Lung microvascular endothelial cell (primary cell): ENCODE results near the gene MAPK9. TPM values are rescaled to one million over a fixed set of nuclear protein-coding genes. Genes with fewer than 3 reads are reported as not detected.
"Not testable (repeated sequence)": the region's sequence is repeated elsewhere in the genome, so short reads cannot be mapped to it uniquely, and the experiment has no call there.

Experiments
- DNase-seq, 2 donors: peaks; one replicate each; pipeline versions ENCODE4 v3.0.0 to v3.0.0-alpha.2; 2010; ENCODE audit warnings: low read depth in 2 of 2
- total RNA-seq: library from RNA; depleted of rRNA; stranded (reverse); fragments of >200 nt; gene quantifications from 2 replicates; pipeline ENCODE4 v1.2.1, GENCODE V29; 2014

The MAPK9 gene
- total RNA-seq, 1 donor from 2014 or later = 23.0 TPM

DNA sequence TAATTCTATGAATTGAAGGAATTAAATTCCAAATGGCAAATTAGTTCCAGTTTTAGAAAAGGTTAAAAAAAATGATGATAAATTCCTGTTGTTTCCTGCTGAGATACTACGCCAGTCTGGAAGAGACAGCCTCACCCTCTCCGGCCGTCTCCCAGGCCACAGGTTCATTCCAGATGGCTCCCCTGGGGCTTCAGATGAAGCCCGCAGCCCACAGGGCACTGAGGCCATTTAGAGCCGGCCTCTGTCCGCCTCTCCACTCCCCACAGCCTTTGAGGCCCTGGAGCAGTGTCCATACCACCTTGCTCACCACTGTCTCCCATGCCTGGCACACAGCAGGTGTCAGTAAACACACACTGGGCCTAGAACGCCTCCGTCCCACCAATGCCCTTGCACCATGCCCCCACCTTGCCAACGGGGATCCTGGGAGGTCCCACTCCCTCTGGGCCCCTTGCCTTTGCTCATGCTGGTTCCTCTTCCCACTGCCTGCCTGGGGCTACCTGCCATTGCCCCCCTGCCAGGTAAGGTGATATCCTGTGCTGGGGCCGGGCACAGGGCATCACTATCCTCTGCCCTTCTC is 35.2 kb upstream of the MAPK9 start:
- DNase-seq = no peak

- no peak for DNase-seq
These were observed 32.7 kb upstream of the MAPK9 start for GRCh38 chr5:180324601-180324950.

DNA sequence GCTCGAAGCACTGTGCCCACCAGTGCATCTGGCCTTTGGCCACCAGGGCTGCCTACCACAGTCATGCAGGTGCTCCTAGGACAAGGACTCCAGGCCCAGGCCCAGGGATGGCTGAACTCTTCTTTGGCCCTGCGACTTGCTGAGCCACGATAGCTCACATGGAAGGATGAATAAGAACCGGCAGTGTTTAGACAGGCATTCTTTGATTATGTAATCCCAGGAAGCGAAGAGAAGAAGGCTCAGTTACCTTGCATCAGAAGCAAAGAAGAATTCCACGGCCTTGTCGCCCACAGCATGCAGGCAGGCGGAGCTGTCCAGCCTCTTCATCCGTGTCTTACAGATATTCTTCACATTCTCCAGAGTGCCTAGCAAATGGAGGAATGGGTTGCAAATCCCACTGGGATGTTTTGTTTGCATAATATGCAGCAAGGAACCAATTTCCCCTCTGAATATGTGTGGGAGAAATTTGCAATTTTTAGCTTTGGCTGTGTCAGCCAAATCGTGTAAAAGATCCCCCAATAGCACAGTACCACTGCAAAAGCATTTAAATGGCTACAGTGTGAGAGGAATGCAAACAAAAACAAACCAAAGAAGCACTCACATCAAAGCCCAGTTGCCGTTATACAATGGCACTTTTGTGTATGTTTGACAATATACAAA is 32.2 kb upstream of the MAPK9 start:
- peak in 1 of 2 donors; percentile 50 for DNase-seq

- DNase-seq = no peak
These were observed 31.3 kb upstream of the MAPK9 start for GRCh38 chr5:180323160-180323559.

- no peak for DNase-seq
These were observed 26.7 kb upstream of the MAPK9 start for GRCh38 chr5:180318456-180319089.

DNA sequence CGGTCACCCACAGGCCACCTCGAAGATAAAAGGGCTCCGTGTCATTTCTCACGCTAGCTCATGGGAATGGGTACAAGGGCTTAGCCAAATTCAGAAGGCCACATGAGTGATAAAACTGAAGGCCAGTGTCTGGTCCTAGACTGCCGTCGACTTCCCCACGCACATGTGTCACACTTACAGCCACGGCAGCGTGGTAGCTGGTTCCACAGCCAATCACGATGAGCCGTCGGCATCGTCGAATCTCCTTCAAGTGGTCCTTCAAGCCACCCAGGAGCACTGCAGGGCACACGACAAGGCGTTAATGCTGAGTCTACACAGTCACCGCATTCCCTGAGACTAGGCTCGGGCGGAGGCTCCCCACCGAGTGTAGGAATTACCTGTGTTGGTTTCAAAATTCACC is 24.7 kb upstream of the MAPK9 start:
- no peak for DNase-seq

DNA sequence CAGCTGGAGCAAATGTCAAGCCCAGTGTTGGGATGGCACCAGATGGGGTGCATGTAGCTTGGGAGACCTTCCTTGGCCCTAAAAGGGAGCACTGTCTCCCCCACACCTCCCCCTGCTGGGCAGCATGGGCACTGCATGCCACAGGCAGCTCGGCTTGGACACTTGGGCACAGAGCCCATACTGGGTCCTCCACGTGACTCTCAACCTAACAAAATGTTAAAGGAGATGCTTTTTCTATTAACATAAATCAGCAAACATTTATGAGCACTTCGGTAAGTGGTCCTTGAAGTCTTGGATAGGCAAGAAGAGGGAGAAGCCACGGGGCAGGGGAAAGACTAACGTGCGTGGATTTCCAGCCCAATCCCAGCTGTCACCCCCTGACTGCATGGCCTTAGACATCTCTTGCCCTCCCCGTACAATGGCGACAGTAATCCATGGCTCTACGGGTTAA is 23.9 kb upstream of the MAPK9 start:
- peak; percentile 59 to 67 for DNase-seq

DNA sequence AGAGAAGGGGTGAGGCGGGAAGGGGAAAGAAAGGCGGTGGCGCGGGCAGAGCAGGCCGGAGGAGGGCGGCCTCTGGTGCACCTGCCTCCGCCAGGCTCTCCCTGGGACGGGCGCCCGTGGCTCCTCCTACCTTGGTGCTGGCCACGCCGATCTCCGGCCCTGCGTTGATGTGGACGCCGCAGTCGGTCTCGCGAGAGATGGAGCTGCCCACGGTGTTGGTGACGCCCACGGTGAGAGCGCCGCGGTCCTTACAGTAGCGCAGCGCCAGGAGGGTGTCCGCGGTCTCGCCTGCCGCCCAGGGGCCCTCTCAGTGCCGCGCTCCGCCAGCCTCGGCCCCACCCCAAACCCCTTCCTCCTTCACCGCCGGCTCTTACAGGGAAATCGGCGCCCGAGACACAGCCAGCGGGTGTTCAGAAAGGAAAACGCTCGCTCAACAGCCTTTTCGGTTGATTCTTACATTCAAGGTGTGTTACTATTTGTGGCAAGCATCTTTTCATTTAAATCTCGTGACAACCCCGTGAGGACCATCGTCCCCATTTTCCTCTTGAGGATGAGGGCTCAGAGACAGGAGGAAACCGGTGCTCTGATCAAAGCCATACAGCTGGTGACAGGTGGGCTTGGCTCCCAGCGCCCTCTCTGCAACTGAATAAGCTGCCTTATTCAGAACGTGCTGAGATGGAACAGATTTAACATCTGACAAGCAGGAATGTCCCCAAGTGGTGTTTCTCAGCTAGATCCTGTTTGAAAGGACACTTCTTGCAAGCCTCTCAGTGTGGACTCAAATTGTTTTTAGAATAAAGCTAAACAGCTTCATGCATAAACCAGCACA is 22.0 kb upstream of the MAPK9 start:
- peak in 1 of 2 donors; percentile 92 for DNase-seq

- DNase-seq = no peak
These were observed 19.3 kb upstream of the MAPK9 start for GRCh38 chr5:180311216-180311615.

DNA sequence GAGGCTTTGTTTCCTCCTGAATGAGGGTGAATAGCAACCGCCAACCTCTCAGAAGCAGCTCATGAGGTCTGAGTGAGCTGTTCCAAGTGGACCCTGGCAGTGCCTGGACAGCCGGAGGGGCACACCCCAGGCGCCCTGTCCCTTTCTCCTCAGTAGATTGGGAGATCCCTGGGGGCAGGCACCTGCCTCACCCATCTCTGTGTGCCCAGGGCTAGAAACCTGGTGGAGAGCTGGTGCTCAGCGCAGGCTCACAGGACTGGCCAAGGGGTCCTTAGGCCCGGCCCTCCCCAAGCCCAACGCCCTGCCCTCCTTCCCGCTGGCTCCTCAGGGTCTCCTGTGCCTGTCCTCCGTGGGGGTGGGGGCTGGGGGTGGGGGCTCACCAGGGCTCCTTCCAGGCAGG is 14.9 kb upstream of the MAPK9 start:
- DNase-seq = no peak

GRCh38 chr5:180305481-180305880 is 13.6 kb upstream of the MAPK9 start:
- no peak for DNase-seq

DNA sequence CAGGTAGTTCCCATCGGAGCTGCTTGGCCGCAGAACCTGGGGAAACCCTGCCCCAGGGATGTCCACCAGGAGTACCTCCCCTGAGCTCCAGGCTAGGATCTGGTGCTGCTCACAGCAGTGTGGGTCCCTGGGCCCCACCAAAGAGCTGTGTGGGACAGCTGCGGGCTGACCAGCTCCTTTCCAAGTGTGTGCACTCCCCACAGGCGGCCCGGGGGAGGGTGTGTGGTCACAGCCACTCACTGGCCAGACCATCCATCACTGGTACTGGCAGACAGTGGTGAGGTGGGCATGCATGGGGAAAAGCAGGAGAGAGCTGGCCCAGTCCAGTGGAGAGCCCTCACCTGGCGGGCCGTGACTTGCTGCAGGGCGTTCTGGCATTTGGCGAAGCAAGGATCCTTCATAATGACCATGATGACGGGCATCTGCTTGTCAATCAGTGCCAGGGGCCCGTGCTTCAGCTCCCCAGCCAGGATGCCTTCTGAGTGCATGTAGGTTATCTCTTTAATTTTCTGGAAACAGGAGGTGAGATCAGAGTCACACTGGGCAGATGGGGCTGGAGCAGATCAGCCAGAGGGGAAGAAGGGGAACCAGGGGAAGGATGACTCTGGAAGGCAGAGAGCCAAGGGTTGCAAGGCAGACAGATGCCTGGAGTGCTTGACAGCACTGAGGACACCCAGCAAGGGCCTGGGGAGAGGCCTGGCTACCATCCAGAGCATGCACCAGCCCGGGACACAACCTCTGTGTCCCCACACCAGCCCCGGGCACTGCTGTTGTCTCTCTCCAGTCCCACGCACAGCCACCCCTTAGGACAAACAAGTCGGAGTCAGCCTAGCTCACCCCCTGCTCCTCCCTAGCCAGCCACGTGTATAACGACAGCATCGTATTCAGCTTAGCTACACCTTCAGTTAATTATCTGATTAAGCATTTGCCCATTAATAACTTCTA is 12.8 kb upstream of the MAPK9 start:
- no peak for DNase-seq

GRCh38 chr5:180304016-180304292 is 12.1 kb upstream of the MAPK9 start:
- DNase-seq = no peak

- DNase-seq = no peak
These were observed 11.5 kb upstream of the MAPK9 start for GRCh38 chr5:180303226-180304015.

- no peak for DNase-seq
These were observed 10.4 kb upstream of the MAPK9 start for GRCh38 chr5:180302256-180302655.

DNA sequence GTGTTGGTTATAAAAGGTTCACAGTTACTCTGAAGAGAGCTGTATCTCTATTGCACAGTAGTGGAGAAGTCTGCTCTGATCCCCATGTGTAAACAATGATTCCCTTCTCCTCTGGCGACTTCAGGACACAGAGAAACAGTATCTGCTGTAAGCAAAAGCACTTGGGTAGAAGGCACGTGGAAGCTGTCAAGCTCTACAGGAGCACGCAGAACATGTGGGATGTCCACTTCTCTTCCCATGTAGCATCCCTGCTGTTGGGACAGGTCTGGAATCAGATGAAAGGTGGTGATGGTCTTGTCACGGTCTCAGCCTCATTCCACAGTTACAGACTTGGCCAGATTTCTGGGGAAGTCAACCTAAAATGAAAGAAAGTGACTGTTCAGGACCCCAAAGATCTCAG is 9.4 kb upstream of the MAPK9 start:
- DNase-seq = no peak

- DNase-seq = no peak
These were observed 7.6 kb upstream of the MAPK9 start for GRCh38 chr5:180299526-180299925.

DNA sequence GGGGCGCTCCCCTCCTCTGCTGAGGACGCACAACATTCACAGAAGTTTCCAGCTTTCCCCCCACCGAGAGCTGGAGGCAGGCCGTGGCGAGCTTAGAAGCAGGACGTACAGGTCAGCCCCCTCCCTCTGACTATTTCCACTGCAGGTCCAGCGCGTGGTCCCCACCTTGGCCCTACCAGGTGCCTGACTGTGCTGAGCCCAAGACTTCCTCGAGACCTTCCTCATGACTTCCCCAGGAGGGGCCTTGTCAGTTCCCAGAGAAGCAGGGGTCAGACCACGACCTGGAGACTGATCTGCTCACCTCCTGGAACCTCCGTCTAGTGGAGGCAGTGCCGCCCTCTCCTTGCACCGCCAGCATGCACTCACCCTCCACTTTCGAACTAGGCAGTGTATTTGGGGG is 7.1 kb upstream of the MAPK9 start:
- not testable (repeated sequence) for DNase-seq

- DNase-seq = no peak
These were observed 5.9 kb upstream of the MAPK9 start for GRCh38 chr5:180297587-180298282.

DNA sequence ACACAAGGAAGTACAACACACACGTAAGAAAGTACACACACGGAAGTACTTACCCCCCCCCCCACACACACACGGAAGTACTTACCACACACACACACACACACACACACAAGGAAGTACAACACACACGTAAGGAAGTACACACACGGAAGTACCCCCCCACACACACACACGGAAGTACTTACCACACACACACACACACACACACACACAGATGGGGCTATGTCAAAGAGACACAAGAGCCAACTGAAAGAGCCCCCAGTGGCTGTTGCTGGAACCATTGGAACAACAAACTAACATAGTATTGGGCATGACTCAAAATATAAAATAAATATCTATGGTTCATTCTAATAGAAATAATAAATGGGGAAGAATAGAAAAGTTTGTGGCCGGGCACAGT is 4.9 kb upstream of the MAPK9 start:
- peak in 1 of 2 donors; percentile 20 for DNase-seq
